GM19463 (cell line): Measurements from ENCODE around the gene PLAA.
"Not testable (repeated sequence)": the region's sequence is repeated elsewhere in the genome, so short reads cannot be mapped to it uniquely, and the experiment has no call there.

ENCODE experiments used
- ATAC-seq: cut with Tn5 transposase; IDR thresholded peaks from one replicate; pipeline ENCODE4 v1.9.1; 2021; ENCODE audit warnings: mild to moderate bottlenecking, moderate library complexity; ENCODE audit not compliant: unreplicated experiment

The PLAA gene

DNA sequence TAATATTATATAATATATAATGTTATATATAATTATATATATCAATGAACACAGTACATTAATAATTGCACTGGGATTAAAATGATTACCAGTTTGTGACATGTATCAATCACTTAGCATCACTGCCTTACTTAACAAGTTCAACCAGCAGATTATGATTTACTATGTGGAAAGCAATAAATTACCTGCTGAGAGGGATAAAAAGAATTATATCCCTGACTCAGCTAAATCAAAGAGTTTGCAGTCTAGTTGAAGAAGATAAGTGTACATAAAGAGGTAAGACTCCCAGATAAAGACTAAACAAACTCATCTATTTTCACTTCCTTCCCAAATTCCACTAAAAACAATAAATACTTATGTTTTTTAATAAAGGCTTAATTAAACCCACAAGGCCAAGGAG, 11.2 kb downstream of the PLAA start:
- ATAC-seq, result no peak

DNA sequence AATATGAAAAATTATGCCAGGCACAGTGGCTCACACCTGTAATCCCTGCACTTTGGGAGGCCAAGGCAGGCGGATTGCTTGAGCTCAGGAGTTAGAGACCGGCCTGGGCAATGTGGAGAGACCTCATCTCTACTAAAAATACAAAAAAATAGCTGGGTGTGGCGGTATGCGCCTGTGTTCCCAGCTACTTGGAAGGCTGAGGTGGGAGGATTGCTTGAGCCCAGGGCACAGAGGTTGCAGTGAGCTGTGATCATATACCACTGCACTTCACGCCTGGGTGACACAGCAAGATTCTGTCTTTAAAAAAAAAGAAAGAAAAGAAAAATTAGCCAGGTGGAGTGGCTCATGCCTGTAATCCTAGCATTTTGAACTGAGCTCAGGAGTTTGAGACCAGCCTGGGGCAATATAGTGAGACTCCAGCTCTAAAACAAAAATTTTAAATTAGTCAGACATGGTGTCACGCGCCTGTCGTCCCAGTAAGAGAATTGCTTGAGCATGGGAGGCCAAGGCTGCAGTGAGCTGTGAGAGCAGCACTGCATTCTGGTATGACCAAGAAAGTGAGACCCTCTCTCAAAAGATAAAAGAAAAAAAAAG, 18.0 kb downstream of the PLAA start:
- ATAC-seq, result no peak

DNA sequence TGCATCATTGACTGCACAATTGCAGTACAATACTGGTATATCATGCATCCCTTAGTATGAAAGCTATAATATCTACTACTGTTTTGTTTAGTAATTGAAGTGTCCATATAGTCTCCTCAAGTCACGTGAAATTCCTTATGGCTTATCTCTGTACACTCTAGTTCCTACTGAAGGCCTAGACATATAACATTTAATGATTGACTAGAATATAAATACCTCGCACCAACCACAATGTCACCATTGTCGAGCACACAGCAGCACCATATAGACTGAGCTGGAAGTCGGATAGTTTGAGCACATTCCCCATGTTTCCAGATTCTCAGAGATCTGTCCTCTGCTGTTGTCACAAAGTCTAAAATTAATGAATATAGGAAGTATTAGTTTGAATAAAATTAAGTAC, 21.4 kb downstream of the PLAA start:
- no peak for ATAC-seq

DNA sequence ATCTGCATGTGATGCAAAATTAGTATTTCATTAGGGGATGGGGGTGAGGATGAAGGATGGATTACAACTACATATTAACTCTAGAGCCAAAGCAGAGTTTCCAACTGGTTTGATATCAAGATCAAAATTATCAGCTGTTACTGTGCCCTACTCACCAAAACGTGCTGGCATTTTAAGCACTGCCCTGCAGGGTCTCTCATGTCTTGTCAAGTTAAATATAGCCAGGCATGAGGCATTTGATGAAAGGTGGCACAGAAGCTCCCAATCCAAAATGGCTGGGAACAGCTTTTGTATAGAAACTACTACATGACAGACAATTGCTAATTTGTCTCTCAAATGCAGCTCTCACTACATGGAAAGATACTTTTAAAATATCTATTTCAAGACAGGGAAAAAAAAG, 27.3 kb downstream of the PLAA start:
- no peak for ATAC-seq

DNA sequence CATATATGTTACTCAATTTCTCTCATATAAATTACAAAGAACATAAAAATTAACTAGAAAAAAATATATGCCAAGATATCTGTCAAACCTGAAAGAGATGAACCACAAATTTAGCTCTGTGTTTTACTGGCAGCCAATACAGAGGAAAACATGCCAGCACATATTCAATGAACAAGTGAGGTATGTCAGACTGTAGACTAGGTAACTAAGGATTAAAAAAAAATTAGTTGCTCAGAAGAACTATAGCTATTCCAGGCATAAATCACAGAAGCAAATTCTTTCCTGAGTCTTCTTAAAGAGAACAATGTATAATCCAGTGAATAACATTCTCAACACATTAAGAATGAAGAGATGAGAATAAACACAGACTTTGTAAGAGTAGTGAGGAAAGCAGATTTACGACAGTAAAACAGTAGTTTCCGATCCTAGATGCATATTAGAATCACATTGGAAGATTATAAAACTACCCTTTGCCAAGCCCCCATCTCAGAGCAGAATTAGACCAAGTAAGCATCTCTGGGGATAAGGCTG, 33.8 kb downstream of the PLAA start:
- ATAC-seq, result no peak

DNA sequence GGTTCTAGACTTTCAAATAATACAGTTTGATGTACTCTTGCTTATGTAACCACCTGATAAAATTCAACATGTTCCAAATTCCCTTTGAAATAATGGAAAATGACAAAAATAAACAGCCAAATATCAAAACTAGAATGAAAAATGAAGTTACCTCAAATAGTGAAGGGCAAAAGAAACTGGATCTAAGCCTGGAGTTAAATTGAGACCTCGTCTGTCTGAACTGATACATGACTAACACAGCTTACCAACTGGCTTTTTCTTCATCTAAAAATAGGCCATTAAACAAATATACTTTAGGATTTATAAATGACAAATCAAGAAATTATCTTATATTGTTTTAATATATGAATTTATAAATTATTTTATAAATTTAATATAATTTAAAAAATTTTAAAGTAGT, 42.4 kb downstream of the PLAA start:
- no peak for ATAC-seq

DNA sequence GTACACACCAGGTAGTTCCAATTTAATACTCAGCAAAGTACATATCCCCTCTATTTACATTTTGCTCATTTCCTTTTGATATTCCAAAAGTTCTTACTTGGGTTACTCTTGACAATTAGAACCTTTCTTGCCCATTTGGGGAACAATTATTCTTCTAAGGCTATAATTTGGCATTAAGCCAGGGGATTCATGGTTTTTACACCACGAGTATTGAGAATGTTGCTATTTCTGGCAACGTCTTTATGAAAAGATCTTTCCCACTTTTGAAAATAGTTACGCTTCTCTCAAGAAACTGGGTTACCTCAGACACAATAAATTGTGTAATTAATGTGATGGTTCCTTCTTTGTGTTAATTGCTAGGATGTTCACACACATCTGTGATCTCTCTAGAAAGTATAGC, 43.0 kb downstream of the PLAA start:
- no peak for ATAC-seq

DNA sequence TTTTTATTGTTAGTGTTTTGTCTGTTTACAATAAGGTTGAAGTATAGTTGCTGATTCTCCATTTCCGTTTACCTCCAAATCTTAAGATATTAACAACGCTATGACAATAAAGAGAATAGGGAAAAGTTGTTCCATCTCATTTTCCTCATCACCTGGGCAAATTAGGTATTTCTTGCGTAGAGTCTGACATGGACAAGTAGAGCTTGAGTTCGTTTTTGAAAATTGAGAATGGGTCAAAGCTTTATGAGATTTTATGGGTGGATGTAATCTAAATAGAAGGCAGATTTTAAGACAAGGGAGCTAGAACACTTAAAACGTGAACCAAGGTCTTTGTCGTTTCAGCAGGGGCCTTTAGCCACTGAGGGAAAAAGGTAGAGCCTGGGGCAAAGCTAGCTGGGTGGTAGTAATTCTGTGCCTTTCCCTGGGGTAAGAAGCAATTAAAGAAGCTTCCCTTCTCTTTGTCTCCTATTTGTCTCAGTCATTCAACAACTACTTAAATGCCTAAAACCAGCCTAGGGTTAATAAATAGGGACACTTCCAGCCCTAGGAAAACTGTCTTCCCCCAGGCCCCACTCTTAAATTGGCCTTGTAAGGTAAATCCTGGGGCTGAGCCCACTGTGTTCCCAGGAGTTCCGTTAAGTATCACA, 53.9 kb downstream of the PLAA start:
- ATAC-seq, result no peak

DNA sequence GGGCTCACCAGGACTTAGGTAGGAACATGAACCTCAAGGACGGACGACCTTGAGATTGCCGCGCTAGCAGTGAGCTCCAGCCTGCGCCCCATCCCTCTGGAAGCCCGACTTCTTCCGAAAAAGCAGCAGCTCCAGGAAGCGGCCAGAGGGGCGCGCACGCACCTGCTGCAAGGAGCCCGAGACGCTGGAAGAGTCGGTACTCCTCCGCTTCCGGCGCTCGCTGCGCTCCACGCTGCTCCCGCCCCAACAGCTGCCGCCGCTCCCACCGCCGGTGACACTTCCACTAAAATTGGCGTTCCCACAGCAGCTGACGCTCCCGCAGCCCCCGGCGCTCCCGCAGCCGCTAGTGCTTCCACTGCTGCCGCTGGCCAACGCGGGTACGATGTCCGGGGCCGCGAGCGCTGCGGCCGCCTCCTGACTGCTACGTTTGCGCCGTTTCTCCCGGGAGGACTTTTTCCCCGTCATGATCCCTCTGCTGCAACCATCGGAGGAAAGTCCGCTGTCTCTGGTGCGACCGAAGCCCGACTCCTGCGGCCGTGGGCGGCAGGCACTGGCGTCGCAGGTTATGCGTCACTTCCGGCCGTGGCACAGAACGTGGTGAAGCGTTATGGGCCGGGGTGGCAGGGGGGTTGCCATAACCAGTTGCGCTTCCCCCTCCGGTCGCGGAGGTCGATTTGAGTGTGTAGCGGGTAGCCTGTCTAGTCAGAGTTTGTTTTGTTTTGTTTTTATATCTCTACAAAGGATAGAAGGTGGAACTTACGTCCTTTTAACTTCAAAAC, 54.6 kb downstream of the PLAA start, which contains the start of gene CAAP1:
CAAP1 (minus strand) TSS at position 552 of the 779 bp plus-strand sequence; CDS start at position 465, 87 bp downstream.
- peak; percentile 89 for ATAC-seq

DNA sequence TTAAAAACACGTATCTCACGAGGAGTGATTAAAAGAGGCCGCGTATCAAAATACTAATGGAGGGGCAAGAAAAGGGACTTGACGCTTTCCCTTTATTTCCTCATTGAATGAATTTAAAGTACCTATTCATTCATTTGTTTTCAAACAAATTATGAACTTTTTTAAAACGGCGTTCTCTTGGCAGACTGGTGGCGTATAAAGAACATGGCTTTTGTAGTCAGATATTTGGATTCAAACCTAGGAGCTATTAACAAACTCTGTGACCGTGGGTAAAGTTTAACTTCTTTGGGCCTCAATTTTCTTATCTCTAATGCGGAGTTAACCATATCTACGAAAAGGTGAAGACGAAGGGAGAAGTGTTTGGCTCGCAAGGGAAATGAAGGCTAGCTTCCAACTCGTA, 55.3 kb downstream of the PLAA start:
- no peak for ATAC-seq

DNA sequence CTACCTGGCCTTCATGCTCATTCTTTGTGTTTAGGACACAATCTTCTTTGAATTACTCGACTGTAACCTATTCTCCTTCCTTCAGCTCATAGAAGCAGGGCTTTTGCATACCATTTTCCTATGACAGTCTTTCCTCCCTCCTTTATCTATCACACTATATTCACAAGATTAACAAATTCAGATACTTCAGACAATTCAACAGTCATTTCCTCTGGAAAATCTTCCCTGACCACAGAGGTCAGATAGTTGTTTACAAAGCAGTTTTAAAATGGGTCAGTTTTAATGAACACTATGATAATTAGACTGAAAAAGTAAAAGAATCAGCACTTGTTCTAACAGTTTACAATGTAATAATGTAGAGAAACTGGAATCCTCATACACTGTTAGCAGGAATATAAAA, 58.8 kb downstream of the PLAA start:
- ATAC-seq, result no peak

DNA sequence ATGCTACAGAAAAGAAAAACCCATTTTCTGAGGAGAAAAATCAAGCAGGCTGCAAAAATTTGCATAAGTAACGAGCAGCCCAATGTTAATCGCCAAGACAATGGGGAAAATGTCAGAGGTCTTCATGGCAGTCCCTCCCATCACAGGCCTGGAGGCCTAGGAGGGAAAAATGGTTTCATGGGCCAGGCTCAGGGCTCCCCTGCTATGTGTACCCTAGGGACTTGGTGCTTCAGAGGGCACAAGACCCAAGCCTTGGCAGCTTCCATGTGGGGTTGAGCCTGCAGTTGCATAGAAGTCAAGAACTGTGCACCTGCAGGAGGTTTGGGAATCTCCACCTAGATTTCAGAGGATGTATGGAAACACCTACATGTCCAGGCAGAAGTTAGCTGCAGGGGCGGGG, 64.9 kb downstream of the PLAA start:
- ATAC-seq, result no peak

DNA sequence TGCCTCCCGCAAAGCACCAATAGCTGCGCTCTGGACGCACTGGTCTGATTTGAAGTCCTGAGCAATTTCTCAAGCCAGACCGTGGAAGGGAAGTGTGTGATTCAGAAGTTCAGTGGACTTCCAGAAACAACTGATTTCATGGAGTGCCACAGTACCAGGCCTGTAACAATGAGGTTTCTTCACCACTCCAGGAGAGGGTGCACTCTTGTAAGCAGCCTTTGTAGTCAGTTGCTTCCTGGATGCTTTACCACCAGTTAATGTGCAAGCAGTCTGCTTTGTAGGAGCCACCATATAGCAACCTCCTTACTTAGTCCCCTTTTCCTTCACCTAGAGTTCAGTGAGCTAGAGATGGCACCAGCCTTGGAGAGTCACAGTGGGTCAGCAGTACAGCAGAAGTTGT, 66.8 kb downstream of the PLAA start:
- ATAC-seq, result no peak

DNA sequence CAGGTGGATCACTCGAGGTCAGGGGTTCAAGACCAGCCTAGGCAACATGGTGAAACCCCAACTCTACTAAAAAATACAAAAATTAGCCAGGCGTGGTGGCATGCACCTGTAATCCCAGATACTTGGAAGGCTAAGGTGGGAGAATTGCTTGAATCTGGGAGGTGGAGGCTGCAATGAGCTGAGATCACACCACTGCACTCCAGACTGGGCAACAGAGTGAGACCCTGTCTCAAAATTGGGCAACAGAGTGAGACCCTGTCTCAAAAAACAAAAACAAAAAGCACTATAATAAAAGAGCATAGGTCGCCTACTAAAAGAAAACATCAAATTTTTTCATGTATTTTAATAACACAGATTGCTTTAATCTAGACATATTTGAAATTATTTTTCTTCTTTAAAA, 71.9 kb downstream of the PLAA start:
- ATAC-seq, result not testable (repeated sequence)

DNA sequence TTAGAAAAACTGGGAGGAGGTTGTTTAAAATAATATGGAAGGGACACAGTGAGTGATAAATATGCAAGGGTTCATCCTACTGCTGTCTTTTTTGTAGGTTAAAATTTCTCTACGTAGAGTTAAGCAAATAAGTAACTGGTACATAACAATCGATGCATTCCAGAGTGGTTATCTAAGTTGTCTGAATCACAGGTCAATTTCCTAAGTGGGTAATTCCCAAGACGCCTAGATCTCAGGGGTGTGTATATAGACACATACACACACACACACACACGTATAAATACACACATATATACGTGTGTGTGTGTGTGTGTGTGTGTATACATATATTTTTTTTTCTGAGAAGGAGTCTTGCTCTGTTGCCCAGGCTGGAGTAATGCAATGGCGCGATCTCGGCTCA, 76.8 kb downstream of the PLAA start:
- ATAC-seq, result no peak

DNA sequence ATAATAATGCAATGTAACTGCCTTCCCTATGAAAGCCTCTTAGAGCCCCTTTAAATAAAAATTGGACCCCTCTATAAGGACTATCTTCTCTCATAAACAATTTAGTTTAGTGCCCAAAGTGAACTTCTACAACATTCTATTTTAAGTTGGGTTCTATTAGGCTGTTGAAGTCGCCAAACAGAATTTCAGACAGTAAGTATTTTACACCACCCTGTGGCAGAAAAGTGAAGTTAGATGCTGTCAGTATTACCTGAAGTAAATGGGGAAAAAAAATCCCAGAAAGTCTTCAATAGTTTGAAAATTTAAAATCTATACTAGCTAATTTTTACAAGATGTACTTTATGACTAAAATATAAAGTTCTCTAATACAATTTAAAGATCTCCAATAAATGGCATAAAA, 84.0 kb downstream of the PLAA start:
- no peak for ATAC-seq

DNA sequence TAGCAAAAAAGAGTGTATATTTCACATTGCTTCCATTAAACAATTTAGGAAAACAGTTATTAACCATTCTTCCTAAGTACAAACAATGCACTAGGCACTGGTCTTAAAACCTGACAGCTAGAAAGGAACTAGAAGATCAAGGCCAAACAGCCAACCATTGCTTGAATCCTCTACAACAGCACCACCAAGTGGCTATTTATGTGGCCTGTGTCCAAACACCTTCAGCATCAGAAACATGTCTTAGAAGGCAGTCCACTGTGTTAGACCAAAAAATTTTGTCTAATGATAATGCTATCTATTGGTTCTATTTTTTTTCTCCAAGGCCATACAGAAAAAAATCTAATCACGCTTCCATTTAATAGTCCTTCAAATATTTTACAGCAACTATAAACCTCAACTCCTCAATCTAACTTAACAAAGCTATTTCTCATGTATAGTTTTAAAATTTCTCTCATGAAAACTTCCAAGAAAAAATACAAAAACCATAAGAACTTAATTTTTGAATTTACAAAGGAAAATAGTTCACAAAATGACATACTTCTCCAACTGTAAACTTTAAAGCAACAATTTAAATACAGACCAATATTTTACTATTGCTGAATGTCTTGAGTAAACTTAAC, 90.5 kb downstream of the PLAA start:
- peak; percentile 79 for ATAC-seq
